Pulmonary artery endothelial cell (primary cell): ENCODE measurements around the gene FRMD8. TPM values are rescaled to one million over a fixed set of nuclear protein-coding genes. Genes with fewer than 3 reads are reported as not detected.

Experiments used
- DNase-seq: peaks from one replicate; pipeline ENCODE4 v3.0.0-alpha.2; 2011; ENCODE audit warnings: low read depth, low spot score
- total RNA-seq: library from RNA; depleted of rRNA; stranded (reverse); fragments of >200 nt; gene quantifications from 2 replicates; pipeline ENCODE4 v1.2.3, GENCODE V29; 2014

FRMD8 gene, protein sequence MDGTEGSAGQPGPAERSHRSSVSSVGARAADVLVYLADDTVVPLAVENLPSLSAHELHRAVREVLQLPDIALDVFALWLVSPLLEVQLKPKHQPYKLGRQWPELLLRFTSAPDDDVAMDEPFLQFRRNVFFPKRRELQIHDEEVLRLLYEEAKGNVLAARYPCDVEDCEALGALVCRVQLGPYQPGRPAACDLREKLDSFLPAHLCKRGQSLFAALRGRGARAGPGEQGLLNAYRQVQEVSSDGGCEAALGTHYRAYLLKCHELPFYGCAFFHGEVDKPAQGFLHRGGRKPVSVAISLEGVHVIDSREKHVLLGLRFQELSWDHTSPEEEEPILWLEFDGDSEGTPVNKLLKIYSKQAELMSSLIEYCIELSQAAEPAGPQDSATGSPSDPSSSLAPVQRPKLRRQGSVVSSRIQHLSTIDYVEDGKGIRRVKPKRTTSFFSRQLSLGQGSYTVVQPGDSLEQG
- 78.5 and 80.6 TPM in 2 replicates for total RNA-seq

DNA sequence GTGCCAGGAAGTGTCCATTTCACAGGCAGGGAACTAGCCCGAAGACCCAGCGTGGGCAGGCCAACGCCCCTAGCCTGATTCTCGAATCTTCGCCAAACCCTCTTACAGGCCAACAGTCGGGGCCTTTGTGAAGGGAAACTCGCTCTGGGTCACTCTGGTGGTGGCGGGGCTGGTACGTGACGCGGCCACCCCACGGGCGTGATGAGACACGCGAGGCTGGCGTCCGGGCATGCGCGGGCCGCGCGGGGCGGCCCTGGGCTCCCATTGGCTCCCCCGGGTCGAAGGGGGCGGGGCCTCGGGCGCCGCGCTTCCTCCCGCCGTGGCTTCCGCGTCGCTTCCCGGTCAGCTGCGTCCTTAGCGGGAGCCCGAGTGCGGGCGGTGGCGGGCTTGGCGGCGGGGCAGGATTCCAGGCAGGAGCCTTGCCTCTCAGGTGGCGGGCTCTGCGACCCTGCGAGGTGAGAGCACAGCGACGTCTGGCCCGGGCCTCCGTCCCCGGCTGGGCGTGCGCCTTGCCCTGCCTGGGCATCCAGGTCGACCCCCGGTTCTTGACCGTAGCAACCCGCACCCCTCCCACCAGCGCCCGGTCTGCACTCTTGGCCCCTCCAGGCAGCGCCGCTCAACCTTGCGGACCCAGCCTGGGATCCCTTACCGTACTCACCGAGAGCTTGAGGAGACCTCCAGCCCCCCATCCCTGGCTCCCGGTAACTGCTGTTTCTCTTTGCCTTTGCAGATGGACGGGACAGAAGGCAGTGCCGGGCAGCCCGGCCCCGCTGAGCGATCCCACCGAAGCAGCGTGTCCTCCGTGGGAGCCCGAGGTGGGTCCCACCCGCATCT, at the start of gene FRMD8:
FRMD8 (plus strand) TSS at position 331 of the 834 bp plus-strand sequence; CDS start at position 731, 400 bp downstream.
- DNase-seq: no peak

DNA sequence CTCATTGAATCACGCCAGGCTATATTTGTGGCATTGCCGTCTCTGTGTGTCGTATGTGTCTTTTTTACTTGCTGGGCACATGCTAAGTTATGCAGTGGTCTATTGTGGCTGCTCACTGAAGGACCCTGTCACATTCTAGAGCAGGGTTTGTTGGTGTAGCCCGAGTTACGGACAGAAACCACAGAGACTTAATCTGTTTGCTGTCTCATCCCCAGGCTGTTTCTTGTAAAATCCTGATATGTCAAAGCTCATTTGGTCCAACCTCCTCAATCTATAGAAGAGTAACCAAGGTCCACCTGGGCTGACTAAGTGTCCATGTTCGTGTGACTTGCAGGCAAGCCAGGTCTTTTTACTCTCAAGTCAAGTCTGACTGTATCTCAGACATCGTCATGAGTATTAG, 47.8 kb upstream of the FRMD8 start:
- no peak for DNase-seq

DNA sequence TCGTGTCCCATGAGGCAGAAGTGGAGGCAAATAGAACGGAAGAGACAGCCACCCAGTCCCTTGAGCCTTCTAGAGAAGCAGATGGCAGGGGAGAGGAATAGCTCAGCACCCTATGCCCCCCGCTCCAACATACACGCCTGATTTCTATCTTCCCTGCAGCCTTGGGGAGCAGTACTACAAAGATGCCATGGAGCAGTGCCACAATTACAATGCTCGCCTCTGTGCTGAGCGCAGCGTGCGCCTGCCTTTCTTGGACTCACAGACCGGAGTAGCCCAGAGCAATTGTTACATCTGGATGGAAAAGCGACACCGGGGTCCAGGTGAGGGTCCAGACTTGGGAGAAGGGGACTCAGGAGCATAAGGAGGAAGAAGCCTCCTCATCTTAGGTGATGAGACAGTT, 46.2 kb upstream of the FRMD8 start:
- no peak for DNase-seq

DNA sequence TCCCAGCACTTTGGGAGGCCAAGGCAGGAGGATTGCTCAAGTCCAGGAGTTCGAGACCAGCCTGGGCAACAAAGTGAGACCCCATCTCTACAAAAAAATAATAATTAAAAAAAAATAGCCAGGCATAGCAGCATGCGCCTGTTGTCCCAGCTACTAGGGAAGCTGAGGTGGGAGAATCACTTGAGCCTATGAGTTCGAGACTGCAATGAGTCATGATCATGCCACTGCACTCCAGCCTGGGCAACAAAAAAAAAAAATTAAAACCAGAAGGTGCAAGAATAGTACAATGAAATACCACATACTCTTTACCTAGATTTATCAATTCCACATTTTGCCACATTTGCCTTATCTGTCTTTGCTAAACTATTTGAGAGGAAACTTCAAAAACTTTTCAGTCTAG, 44.6 kb upstream of the FRMD8 start:
- no peak for DNase-seq

DNA sequence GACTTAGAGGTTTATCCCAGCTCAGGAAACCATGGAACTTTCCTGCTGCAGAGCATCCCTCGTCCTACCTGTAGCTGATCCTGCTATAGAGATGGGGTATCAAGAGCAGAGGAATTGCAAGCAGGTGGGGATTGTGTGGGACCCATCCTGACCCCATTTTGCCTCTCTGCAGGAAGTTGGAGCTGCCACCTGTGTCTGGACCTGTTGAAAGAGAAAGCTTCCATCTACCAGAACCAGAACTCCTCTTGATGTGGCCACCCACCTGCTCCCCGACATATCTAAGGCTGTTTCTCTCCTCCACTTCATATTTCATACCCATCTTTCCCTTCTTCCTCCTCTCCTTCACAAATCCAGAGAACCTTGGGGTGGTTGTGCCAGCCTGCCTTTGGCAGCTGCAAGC, 34.9 kb upstream of the FRMD8 start:
- no peak for DNase-seq

DNA sequence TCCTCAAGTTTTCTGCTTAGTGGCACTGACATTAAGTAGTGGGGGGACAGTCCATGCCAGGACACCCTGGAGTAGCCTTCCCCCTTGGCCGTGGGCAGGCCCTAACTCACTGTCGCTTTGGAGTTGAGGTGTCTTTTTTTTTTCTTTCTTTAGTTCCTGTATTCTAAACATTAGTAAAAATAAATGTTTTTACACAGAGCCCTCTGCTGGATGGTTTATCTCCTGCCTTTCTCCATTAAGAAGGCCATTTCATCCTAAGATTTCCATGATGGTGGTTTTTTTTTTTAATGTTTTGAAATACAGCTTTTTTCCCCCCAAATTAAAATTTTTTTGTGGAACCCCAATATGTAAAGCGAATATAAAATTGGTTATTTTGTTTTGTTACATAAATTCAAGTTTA, 33.7 kb upstream of the FRMD8 start:
- DNase-seq: no peak

DNA sequence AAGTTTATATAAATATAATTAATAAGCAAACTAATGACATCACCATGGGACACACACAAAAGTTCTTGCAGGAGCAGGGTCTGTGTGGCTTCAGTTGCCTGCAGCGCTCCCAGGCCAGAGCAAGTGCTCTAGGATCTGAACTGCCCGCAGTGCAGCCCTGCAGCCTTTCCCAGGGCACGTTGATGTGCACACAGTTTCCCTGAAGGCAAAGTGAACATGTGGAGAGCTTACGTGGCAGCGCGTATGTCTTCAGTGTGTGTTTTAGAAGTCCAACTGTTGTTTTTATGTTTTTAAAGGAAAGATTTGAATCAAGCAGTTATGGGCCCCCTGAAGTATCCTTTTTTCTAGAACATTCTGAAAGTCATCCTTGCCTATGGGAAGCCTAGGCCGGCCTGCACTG, 33.1 kb upstream of the FRMD8 start:
- no peak for DNase-seq

DNA sequence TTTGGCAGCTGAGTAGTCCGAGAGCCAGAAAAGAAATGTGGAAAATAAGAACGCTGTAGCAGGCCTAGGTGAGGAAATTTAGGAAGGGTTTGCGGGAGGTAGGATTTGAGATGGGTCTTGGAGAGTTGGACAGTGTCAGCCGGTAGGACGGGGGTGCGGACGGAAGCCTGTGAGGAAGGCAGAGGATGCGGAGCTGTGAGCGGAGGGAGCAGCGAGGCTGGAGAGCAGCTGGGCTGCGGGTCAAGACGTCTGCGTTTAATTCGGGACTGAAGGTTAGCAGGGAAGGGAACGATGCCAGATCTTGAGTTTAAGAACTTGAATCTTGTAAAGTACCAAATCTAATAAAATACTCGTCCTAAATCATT, 32.6 kb upstream of the FRMD8 start:
- no peak for DNase-seq

DNA sequence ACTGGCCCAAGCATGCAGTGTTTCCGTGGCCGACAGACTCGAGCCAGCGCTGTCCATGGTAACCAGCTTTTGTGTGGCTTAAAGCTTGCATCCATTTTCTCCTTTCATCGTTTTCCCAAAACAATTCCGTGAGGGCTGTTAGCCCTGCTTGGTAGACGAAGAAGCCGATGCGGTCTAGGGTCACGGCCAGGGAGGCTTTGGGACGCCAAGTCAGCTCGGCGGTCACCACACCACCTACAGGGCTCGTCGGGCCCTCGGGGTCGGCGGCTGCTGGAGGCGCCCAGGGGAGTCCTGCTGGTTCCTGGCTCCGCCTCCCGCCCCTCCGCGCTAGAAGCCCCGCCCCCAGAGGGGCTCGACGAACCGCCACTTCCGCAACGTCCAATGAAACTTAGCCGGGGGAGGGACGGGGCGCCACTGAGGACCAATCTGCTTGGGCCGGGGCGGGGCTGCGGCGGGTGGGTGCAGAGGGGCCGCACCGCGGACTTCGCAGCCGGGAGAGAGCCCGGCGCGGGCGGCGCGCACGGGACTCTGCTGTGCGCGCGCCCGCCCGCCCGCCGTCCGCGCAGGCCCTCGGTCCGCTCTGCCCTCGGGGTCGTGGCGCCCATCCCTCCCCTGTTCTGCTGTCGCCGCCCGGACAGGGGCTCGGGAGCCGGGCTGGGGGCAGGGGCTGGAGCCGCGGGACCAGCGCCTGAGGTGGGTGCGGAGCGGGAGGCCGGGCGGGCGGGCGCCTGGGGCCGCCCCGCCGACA, 32.0 kb upstream of the FRMD8 start, which contains the start of gene TIGD3:
TIGD3 (plus strand) TSS at position 487 of the 748 bp plus-strand sequence. CDS start 1,058 bp downstream, outside the sequence.
- DNase-seq: peak; percentile 75

DNA sequence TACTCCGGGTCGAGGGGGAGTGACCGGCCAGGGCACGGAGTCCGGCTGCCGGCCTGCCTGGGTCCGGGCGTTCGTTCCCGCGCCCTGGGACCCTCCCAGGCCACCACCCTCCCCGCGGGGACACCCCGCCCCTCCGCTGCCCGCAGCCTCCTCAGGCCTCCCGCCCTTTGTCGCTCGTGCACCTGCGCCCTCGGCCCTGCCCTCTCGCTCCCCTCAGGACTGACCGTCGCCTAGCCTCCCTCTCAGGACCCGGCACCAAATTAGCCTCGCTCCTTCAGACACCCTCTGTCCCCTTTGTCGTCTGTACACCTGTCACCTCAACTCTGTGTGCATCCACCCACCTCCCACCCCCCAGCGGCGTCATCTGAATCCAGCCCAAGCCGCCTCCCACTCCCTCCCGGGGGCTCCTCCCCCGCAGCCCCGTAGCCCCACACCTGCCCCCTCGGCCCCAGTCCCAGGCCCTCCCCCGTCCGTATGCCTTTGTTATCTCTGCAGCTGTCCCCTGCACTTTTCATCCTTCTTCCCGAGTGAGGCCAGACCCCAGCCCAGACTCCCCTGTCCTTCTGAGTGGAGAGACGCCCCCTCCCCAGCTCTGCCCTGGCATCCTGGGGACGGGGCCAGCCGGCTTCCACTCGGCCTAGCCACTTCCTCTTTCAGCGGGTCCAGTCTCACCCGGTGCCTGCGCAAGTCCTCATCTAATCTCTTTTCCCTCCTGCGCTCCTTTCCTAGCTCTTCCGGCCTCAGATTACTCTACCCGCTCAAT, 31.2 kb upstream of the FRMD8 start:
- DNase-seq: no peak

DNA sequence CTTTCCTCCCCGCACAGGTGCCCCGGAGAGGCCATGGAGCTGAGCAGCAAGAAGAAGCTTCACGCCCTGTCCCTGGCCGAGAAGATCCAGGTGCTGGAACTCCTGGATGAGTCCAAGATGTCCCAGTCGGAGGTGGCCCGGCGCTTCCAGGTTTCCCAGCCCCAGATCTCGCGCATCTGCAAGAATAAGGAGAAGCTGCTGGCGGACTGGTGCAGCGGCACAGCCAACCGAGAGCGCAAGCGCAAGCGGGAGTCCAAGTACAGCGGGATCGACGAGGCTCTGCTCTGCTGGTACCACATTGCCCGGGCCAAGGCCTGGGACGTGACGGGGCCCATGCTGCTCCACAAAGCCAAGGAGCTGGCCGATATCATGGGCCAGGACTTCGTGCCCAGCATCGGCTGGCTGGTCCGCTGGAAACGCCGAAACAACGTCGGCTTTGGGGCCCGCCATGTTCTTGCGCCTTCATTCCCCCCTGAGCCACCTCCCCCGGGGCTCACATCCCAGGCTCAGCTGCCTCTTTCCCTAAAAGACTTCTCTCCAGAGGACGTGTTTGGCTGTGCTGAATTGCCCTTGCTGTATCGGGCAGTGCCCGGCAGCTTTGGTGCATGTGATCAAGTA, 30.6 kb upstream of the FRMD8 start:
- no peak for DNase-seq

DNA sequence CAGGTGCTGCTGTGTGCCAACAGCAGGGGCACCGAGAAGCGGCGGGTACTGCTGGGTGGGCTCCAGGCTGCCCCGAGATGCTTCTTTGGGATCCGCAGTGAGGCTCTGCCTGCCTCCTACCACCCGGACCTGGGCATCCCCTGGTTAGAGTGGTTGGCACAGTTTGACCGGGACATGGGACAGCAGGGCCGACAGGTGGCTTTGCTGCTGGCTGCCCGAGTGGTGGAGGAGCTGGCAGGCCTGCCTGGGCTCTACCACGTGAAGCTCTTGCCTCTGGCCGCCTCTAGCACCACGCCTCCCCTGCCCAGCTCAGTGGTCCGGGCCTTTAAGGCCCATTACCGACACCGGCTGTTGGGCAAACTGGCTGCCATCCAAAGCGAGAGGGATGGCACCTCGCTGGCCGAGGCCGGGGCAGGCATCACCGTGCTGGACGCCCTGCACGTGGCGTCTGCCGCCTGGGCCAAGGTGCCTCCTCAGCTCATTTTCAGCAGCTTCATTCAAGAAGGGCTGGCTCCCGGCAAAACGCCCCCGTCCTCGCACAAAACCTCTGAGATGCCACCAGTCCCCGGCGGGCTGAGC, 30.0 kb upstream of the FRMD8 start:
- no peak for DNase-seq

DNA sequence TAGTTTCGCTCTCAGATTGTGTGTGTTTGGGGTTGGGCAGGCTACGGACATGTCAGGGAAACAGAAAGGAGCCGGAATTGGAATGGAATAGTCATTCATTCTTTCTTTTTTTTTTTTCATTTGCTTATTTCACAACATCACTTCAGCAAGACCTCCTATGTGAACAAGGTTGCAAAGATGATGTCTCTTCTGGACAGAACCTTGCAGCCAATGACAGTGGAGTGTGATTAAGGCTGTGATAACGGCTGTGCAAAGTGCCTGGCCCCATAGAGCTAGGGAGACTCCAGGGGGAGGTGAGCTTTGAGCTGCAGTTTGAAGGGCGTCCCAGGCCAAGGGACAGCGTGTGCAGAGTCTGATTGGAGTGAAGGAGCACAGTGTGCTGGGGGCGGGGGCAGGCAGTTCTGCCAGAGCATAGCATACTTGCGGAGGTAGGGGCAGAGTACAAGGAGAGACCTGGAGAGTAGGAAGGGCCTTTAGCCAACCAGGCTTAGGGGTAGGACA, 28.5 kb upstream of the FRMD8 start:
- DNase-seq: no peak

DNA sequence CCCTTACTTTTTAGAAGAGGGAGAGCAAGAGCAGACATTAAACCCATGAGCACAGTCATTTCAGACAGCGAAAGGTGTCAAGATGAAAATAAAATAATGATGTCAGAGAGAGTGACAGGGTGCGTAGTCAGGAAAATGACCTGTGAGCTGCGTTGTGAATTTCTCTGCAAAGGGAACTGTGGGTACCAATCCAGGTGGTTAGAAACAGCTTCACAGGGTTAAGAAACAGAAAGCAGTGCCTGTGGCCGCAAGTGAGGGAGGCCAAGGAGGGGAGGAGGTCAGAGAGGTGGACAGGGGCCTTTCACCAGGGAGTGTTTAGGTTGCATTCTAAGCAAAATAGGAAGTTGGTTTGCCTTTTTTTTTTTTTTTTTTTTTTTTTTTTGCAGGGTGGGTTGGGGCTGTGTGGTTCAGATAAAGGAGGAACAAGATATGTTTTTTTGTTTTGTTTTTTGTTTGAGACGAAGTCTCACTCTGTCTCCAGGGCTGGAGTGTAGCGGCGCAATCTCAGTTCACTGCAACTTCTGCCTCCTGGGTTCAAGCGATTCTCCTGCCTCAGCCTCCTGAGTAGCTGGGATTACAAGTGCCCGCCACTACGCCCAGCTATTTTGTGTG, 24.0 kb upstream of the FRMD8 start:
- no peak for DNase-seq

DNA sequence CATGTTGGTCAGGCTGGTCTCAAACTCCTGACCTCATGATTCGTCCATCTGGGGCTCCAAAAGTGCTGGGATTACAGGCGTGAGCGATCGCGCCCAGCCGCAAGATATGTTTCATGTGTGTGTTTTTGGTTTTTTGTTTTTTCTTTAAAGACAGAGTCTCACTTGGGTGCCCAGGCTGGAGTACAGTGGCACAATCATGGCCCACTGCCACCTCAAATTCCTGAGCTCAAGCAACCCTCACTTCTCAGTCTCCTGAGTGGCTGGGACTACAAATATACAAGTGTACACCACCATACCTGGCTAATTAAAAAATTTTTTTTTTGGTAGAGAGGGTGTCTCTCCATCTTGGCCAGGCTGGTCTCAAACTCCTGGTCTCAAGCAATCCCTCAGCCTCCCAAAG, 23.5 kb upstream of the FRMD8 start:
- DNase-seq: no peak

DNA sequence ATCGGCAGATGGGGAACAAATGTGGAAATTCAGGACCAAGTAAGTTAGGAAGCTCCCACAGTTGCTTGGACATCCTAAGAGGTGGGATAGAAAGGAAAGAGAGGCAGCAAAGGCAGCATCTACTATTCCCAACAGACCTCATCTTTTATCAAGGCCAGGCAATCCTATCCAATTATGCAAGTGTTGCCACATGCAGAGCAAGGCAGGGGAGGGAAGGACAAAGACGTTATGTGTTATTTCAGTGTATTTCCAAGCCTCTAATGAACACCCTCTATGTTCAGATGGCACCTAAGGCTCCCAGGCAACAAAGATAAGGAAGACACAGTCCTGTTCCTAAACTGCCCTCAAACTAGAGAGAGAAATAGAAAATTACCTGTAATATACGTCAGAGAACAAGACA, 22.7 kb upstream of the FRMD8 start:
- no peak for DNase-seq

DNA sequence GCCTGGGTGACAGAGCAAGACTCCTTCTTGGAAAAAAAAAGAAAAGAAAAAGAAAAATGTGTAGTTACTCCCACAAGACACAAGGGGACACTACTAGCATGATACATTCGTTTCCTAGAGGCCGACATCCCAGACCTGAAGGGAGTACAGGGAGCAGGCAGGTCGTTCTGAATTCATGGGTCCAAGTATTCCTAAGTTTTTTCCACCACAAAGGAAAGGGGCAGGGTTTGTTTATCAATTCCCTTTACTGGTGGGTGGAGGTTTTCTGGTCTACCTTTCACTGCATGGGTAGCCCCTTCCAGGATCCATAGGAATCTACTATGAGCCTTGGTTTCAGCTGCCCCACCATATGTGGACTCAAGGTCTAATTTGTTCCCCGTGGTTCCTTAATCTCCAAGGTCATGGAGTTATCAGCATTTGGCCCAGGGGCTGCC, 20.1 kb upstream of the FRMD8 start:
- DNase-seq: no peak

DNA sequence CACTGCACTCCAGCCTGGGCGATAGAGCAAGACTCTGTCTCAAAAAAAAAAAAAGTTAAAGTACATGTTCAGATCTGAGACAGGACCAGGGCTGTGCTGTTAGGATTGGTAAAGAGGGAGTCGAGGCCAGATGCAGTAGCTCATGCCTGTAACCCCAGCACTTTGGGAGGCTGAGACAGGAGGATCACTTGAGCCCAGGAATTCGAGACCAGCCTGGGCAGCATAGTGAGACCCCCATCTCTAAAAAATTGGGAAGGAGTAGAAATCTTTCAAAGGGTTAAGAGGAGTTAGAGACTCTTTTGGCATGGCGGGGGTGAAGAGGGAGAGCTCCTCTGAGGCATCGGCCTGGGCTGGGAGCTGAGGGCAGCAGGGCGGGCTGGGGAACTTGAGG, 15.8 kb upstream of the FRMD8 start:
- DNase-seq: no peak

DNA sequence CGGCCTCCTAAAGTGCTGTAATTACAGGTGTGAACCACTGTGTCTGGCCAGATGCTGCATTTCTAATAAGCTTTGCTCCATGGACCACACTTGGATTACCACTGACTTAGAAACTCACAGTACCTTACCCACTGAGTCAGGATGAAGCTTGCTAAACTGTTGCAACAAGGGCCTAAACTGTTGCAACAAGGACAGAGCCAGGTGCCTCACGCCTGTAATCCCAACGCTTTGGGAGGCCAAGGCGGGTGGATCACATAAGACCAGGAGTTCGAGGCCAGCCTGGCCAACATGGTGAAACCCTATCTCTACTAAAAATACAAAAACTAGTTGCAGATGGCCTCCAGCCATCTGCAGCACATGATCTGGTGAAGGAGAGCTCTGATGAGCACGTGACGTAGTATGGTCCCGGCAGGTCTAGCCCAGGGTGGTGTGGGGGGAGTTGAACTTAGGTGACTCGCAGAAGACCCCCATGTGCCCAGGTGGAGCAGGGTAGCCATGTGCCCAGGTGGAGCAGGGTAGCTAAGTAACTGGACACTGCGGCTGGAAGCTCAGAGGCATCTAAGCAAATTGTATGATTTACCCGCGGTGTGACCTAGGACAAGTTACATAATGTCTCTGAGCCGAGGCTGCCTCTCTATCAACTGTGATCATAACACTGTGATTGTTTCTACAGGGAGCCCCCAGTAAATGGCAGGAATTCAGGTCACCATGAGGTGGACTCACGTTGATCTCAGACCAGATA, 12.4 kb upstream of the FRMD8 start:
- no peak for DNase-seq
